ENCODE results near the gene TTC7B.

GRCh38 chr14:90607141-90607540 is 209.1 kb downstream of the TTC7B start:
- TF ChIP-seq POLR2AphosphoS5 (IDR thresholded peaks at IDR 0.05; ENCODE audit: low read depth, low read length) = no peak
- no peak for TF ChIP-seq EZH2 (IDR thresholded peaks at IDR 0.05)
- no peak for TF ChIP-seq POLR2A (IDR thresholded peaks at IDR 0.05; ENCODE audit: borderline replicate concordance, extremely low read depth, insufficient read depth, insufficient read length)
- no peak for TF ChIP-seq FOSL1 (IDR thresholded peaks at IDR 0.05; ENCODE audit: low read depth)
- TF ChIP-seq CEBPB (IDR thresholded peaks at IDR 0.05; ENCODE audit: low read depth) = no peak
- no peak for TF ChIP-seq CTCF (IDR thresholded peaks at IDR 0.05 in 2 of 3, conservative IDR thresholded peaks at IDR 0.05 in 1 of 3; ENCODE audit: borderline replicate concordance in 1 of 3, insufficient read depth in 1 of 3, low read depth in 2 of 3, low read length in 2 of 3)
- TF ChIP-seq ZFX (IDR thresholded peaks at IDR 0.05) = no peak
- TF ChIP-seq ATF3 (IDR thresholded peaks at IDR 0.05) = no peak
- TF ChIP-seq ELF1 (IDR thresholded peaks at IDR 0.05; ENCODE audit: borderline replicate concordance, low read depth) = no peak
- no peak for TF ChIP-seq EZH2phosphoT487 (IDR thresholded peaks at IDR 0.05; ENCODE audit: borderline replicate concordance)
- TF ChIP-seq YY1 (IDR thresholded peaks at IDR 0.05; ENCODE audit: extremely low read depth, insufficient replicate concordance, low read depth, low read length) = no peak
- no peak for TF ChIP-seq REST (IDR thresholded peaks at IDR 0.05; ENCODE audit: low read depth)
- no peak for TF ChIP-seq CBX3 (IDR thresholded peaks at IDR 0.05; ENCODE audit: low read depth)
